OCI-LY7 (cell line): Measurements from ENCODE around the gene CRMP1.

ENCODE experiments used
- CTCF ChIP-seq: fragments of 200-600 bp; sonication (generic); conservative IDR thresholded peaks from 2 replicates; pipeline ENCODE4 v1.5.1; 2014; ENCODE audit warnings: mild to moderate bottlenecking, antibody characterized with exemption, low read length, moderate library complexity, mixed read lengths
- EZH2phosphoT487 ChIP-seq: fragments of 200-600 bp; sonication (generic); IDR thresholded peaks from 2 replicates; pipeline ENCODE4 v1.6.1; 2018; ENCODE audit warnings: low read depth, borderline replicate concordance, mild to moderate bottlenecking, mixed run types, antibody characterized with exemption, low read length, moderate library complexity, mixed read lengths

DNA sequence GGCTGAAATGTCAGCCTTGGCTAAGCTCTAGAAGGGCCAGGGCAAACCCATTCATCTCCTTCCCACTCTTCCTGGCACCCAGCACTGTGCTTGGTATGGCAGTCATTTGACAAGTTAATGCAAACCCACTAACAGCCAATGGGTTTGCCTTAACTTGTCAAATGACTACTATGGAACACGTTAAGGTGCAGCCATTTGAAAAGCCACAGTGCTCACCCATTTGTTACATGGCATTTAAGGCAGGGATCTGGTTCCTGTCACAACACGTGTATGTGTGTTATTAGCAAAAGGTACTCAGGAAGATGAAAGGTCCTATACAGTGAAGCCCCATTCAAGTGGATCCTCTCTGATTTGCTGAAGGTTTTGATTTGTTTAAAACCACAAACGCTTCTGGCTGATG is 7.2 kb downstream of the CRMP1 start:
- TF ChIP-seq CTCF (no peak), EZH2phosphoT487 (no peak)
